NCI-H1930 (cell line): ENCODE data around the gene MAD1L1.

ENCODE experiments used
- DNase-seq, 2 experiments: peaks; one replicate each; lab custom pipeline; 2025; lab: John Stamatoyannopoulos, UW

MAD1L1 gene

GRCh38 chr7:2086229-2086628 is 146.5 kb downstream of the MAD1L1 start:
- DNase-seq, result no peak

DNA sequence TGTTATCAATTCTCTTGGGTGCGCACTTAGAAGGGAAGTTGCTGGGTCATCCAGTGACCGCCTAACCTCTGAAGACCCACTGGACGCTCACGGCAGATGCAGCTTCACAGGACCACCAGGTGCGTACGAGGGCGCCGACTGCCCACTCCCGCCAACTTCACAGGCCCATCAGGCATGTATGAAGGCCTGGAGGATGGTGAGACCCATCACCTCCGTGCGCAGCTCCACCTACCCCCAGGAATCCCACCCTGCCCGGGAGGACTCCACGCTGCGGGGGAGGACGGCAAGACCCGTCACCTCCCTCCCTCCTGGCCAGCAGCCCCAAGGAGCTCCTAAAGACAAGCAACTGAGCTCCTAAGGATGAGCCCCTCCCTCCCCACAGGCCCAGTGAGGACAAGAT is 146.9 kb downstream of the MAD1L1 start:
- DNase-seq, result no peak

DNA sequence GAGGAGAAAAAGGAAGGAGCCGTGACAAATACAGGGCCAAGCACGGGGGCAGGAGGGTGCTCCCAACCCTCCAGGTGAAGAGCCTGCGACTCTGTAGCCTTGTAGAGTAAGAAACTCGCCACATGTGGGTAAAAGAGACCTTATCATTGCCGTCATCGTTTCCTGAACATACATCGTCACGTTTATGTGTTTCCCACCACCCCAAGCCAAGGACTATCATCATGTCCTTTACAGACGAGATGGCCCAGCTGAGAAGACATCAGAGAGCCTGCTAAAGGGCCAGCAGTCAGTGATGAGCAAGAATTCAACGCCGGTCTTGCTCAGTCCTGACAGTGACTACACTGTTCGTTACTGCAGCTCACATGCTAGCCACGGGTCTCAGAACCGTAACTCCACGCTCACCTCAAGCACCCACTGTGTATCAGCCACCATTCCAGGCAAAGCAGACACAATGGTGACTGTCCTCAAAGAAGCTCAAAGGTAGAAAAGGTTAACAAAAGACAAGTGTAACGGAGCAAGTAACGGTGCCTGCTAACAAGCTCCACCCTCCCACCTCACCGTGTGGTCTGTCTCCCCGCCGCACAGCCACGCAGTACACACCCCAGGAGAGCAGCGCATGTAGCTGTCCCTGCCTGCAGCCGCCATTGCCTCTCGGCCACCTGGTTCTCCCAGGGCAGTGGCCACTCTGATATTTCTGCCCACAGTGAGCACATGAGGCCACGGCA is 147.8 kb downstream of the MAD1L1 start:
- no peak for DNase-seq

DNA sequence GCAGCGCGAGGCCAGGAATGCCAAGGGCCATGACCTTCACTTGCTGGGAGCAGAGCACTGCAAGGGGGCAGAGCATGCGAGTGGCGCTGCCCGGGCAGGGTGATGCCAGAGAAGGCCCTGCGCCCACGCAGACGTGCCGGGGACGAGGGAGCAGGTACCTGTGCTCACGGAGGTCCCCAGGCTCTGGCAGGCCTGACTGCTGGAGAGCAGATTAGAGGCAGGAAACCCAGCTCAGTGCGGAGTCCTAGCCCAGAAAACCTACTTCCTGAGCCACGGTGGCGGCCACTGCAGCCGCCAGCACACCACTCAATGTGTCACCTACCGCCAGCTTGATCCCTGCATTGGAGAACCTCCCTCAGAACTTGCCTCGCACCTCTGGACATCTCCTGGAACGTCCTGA is 148.4 kb downstream of the MAD1L1 start:
- no peak for DNase-seq

- DNase-seq, result no peak
Measured at GRCh38 chr7:2083362-2083761, 149.4 kb downstream of the MAD1L1 start.

GRCh38 chr7:2082139-2082998 is 150.4 kb downstream of the MAD1L1 start:
- no peak for DNase-seq

- no peak for DNase-seq
Measured at GRCh38 chr7:2081526-2082135, 151.1 kb downstream of the MAD1L1 start.

GRCh38 chr7:2080477-2080876 is 152.3 kb downstream of the MAD1L1 start:
- no peak for DNase-seq

- DNase-seq, result no peak
Measured at GRCh38 chr7:2080060-2080387, 152.7 kb downstream of the MAD1L1 start.

- no peak for DNase-seq
Measured at GRCh38 chr7:2079332-2080059, 153.2 kb downstream of the MAD1L1 start.

GRCh38 chr7:2078899-2079298 is 153.8 kb downstream of the MAD1L1 start:
- DNase-seq, result no peak

GRCh38 chr7:2076649-2077064 is 156.1 kb downstream of the MAD1L1 start:
- DNase-seq, result no peak

GRCh38 chr7:2075811-2076210 is 156.9 kb downstream of the MAD1L1 start:
- no peak for DNase-seq

GRCh38 chr7:2074691-2075090 is 158.1 kb downstream of the MAD1L1 start:
- no peak for DNase-seq

GRCh38 chr7:2072798-2073197 is 159.9 kb downstream of the MAD1L1 start:
- DNase-seq, result no peak

DNA sequence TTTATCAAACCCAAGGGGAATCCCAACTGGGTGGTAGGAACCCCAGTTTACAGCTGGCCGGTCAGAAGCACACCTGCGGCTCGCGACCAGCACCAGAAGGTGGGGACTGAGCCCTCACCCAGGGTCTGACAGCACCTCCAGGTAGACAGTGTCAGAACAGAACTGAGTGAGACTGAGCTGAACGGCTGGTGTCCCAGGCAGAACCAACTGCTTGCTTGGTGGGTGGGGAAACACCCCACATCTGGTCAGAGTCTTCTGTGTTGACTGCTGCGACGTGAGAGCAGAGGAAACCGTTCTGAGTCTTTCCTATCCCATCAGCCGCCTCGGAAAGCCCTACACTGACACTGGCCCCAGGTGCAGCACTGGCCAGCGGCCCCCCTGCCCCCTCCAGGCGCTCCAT is 160.7 kb downstream of the MAD1L1 start:
- no peak for DNase-seq

GRCh38 chr7:2071133-2071832 is 161.5 kb downstream of the MAD1L1 start:
- no peak for DNase-seq

DNA sequence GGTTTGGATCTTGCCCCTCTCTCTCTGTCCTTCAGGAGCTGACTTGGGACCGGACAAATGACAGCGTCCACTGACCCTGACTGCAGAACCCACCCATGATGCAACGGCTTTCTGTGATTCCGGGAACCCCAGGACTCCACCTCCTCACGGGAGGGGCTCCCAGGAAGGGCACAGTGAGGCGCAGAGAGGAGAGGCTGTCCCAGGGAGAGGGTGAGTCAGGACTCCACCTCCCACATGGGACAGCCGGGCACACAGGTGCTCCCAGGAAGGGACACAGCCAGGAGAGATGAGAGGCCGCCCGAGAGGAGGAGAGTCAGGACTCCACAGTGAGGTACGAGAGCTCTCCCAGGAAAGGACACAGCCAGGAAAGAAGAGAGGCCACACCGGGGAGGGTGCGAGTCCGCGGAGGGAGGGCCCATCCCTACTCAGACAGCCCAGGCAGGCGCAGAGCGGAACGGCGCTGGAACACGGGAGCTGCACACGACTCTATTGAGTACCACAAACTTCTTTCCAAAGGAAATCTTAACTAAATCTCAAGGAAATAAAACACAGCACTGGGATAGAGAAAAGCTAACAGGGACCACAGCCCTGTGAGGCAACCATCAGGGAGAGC is 162.5 kb downstream of the MAD1L1 start:
- no peak for DNase-seq

- DNase-seq, result no peak
Measured at GRCh38 chr7:2069472-2069860, 163.3 kb downstream of the MAD1L1 start.

- no peak for DNase-seq
Measured at GRCh38 chr7:2068693-2069471, 163.9 kb downstream of the MAD1L1 start.
